C4-2B (cell line): Measurements from ENCODE around the gene ASB8.

Experiments
- CTCF ChIP-seq: fragments of 450-650 bp; conservative IDR thresholded peaks from 2 replicates; pipeline ENCODE4 v1.5.1; 2017; ENCODE audit warnings: mild to moderate bottlenecking
- ZFX ChIP-seq: fragments of 450-650 bp; IDR thresholded peaks from 2 replicates; pipeline ENCODE4 v1.6.1; 2017

GRCh38 chr12:48199774-48200221 is 42.5 kb upstream of the ASB8 start:
- TF ChIP-seq CTCF = no peak
- no peak for TF ChIP-seq ZFX
